HEK293 (cell line): ENCODE measurements around the gene ANKRD63.

Source experiments
- ATF2 ChIP-seq: fragments of 450-650 bp; formaldehyde crosslinking; IDR thresholded peaks from 2 replicates; pipeline ENCODE4 v1.5.1; 2016; ENCODE audit warnings: missing biosample characterization, missing genetic modification characterization, low read depth
- GLIS1 ChIP-seq: fragments of 450-650 bp; formaldehyde crosslinking; IDR thresholded peaks from 2 replicates; pipeline ENCODE4 v1.5.1; 2016; ENCODE audit warnings: missing biosample characterization, missing genetic modification characterization
- KLF1 ChIP-seq: fragments of 450-650 bp; formaldehyde crosslinking; IDR thresholded peaks from 2 replicates; pipeline ENCODE4 v1.5.1; 2016; ENCODE audit warnings: missing biosample characterization, missing genetic modification characterization
- KLF17 ChIP-seq: fragments of 450-650 bp; formaldehyde crosslinking; IDR thresholded peaks from 2 replicates; pipeline ENCODE4 v1.5.1; 2016; ENCODE audit warnings: missing biosample characterization, missing genetic modification characterization
- OSR2 ChIP-seq: fragments of 450-650 bp; formaldehyde crosslinking; IDR thresholded peaks from 2 replicates; pipeline ENCODE4 v1.5.1; 2016; ENCODE audit warnings: missing biosample characterization, missing genetic modification characterization
- SP2 ChIP-seq: fragments of 450-650 bp; formaldehyde crosslinking; IDR thresholded peaks from 2 replicates; pipeline ENCODE4 v1.5.1; 2016; ENCODE audit warnings: missing biosample characterization, missing genetic modification characterization
- ZBTB20 ChIP-seq: fragments of 450-650 bp; formaldehyde crosslinking; IDR thresholded peaks from 2 replicates; pipeline ENCODE4 v1.5.1; 2016; ENCODE audit warnings: missing biosample characterization, missing genetic modification characterization
- ZBTB21 ChIP-seq: fragments of 450-650 bp; formaldehyde crosslinking; IDR thresholded peaks from 2 replicates; pipeline ENCODE4 v1.5.1; 2017; ENCODE audit warnings: missing biosample characterization, missing genetic modification characterization
- ZBTB44 ChIP-seq: fragments of 450-650 bp; IDR thresholded peaks from 2 replicates; pipeline ENCODE4 v1.5.1; 2018; ENCODE audit warnings: missing biosample characterization, mild to moderate bottlenecking, missing genetic modification characterization
- ZBTB48 ChIP-seq: fragments of 450-650 bp; formaldehyde crosslinking; IDR thresholded peaks from 2 replicates; pipeline ENCODE4 v1.5.1; 2016; ENCODE audit warnings: missing biosample characterization, missing genetic modification characterization
- ZBTB8A ChIP-seq: fragments of 450-650 bp; formaldehyde crosslinking; IDR thresholded peaks from 2 replicates; pipeline ENCODE4 v1.5.1; 2016; ENCODE audit warnings: missing biosample characterization, missing genetic modification characterization
- ZFP37 ChIP-seq: fragments of 450-650 bp; formaldehyde crosslinking; IDR thresholded peaks from 2 replicates; pipeline ENCODE4 v1.5.1; 2016; ENCODE audit warnings: missing biosample characterization, missing genetic modification characterization
- ZNF138 ChIP-seq: fragments of 450-650 bp; formaldehyde crosslinking; IDR thresholded peaks from 2 replicates; pipeline ENCODE4 v1.5.1; 2016; ENCODE audit warnings: missing biosample characterization, missing genetic modification characterization, borderline replicate concordance
- ZNF140 ChIP-seq: fragments of 450-650 bp; formaldehyde crosslinking; IDR thresholded peaks from 2 replicates; pipeline ENCODE4 v1.5.1; 2016; ENCODE audit warnings: missing biosample characterization, missing genetic modification characterization
- ZNF214 ChIP-seq: fragments of 450-650 bp; formaldehyde crosslinking; IDR thresholded peaks from 2 replicates; pipeline ENCODE4 v1.5.1; 2017; ENCODE audit warnings: missing biosample characterization, mild to moderate bottlenecking, missing genetic modification characterization, borderline replicate concordance
- ZNF239 ChIP-seq: fragments of 450-650 bp; formaldehyde crosslinking; IDR thresholded peaks from 2 replicates; pipeline ENCODE4 v1.5.1; 2016; ENCODE audit warnings: missing biosample characterization, missing genetic modification characterization
- ZNF248 ChIP-seq: fragments of 450-650 bp; formaldehyde crosslinking; IDR thresholded peaks from 2 replicates; pipeline ENCODE4 v1.5.1; 2017; ENCODE audit warnings: missing biosample characterization, missing genetic modification characterization
- ZNF274 ChIP-seq, 2 experiments: fragments of 200-500 bp in 1 of 2; fragments of 450-650 bp in 1 of 2; sonication (Bioruptor generic) in 1 of 2; formaldehyde crosslinking in 1 of 2; IDR thresholded peaks; 2 replicates each; pipeline versions ENCODE4 v1.5.1 to v1.6.1; 2014 to 2016; ENCODE audit warnings: borderline replicate concordance in 1 of 2, inconsistent platforms in 1 of 2, low read length in 1 of 2, missing biosample characterization in 1 of 2, missing genetic modification characterization in 1 of 2
- ZNF311 ChIP-seq: fragments of 450-650 bp; formaldehyde crosslinking; IDR thresholded peaks from 2 replicates; pipeline ENCODE4 v1.5.1; 2017; ENCODE audit warnings: missing biosample characterization, missing genetic modification characterization, borderline replicate concordance
- ZNF341 ChIP-seq: fragments of 450-650 bp; formaldehyde crosslinking; IDR thresholded peaks from 2 replicates; pipeline ENCODE4; 2016; ENCODE audit warnings: low read depth, missing biosample characterization, missing genetic modification characterization
- ZNF391 ChIP-seq: fragments of 450-650 bp; formaldehyde crosslinking; IDR thresholded peaks from 2 replicates; pipeline ENCODE4 v1.5.1; 2016; ENCODE audit warnings: low read depth, missing biosample characterization, missing genetic modification characterization, borderline replicate concordance
- ZNF561 ChIP-seq: fragments of 450-650 bp; IDR thresholded peaks from 2 replicates; pipeline ENCODE4 v1.5.1; 2018; ENCODE audit warnings: missing biosample characterization, missing genetic modification characterization, borderline replicate concordance
- ZNF610 ChIP-seq: fragments of 450-650 bp; formaldehyde crosslinking; IDR thresholded peaks from 2 replicates; pipeline ENCODE4 v1.5.1; 2016; ENCODE audit warnings: missing biosample characterization, missing genetic modification characterization, borderline replicate concordance
- ZNF621 ChIP-seq: fragments of 450-650 bp; formaldehyde crosslinking; IDR thresholded peaks from 2 replicates; pipeline ENCODE4 v1.5.1; 2017; ENCODE audit warnings: missing biosample characterization, missing genetic modification characterization
- ZNF677 ChIP-seq: fragments of 450-650 bp; IDR thresholded peaks from 2 replicates; pipeline ENCODE4 v1.5.0; 2018; ENCODE audit warnings: missing biosample characterization, mild to moderate bottlenecking, missing genetic modification characterization, moderate library complexity
- ZNF785 ChIP-seq: fragments of 450-650 bp; formaldehyde crosslinking; IDR thresholded peaks from 2 replicates; pipeline ENCODE4 v1.5.1; 2016; ENCODE audit warnings: missing biosample characterization, missing genetic modification characterization
- ZSCAN30 ChIP-seq: fragments of 450-650 bp; IDR thresholded peaks from 2 replicates; pipeline ENCODE4 v1.5.1; 2018; ENCODE audit warnings: missing biosample characterization, mild to moderate bottlenecking, missing genetic modification characterization, moderate library complexity
- TF ChIP-seq, protein P1 (sequence below): fragments of 450-650 bp; formaldehyde crosslinking; IDR thresholded peaks from 2 replicates; pipeline ENCODE4 v1.5.1; 2016; ENCODE audit warnings: missing biosample characterization, missing genetic modification characterization

ANKRD63 gene

GRCh38 chr15:40238532-40239403, 44.1 kb downstream of the ANKRD63 start, which contains the start of gene PAK6 (continued):
- TF ChIP-seq ZBTB21 (tag by site-specific recombination) = peak; percentile 85
- TF ChIP-seq ZFP37 = no peak
- 0 out of 2 replicates have a peak, but pooled peaks have one; percentile 24 for TF ChIP-seq ZNF341 (tag by site-specific recombination)
- TF ChIP-seq ZSCAN30 (tag by site-specific recombination) = peak; percentile 88
- no peak for TF ChIP-seq ZNF785 (tag by site-specific recombination)
- 0 out of 2 replicates have a peak, but pooled peaks have one; percentile 11 for TF ChIP-seq ZBTB20
- TF ChIP-seq ZNF610 = no peak
- no peak for TF ChIP-seq ZNF391
- no peak for TF ChIP-seq ZNF239
- TF ChIP-seq ATF2 = peak; percentile 63; the same call in 1 of the 2 replicates
- no peak for TF ChIP-seq ZBTB8A
- no peak for TF ChIP-seq ZNF214 (tag by site-specific recombination)
- no peak for TF ChIP-seq KLF17
- TF ChIP-seq ZNF311 = no peak
- TF ChIP-seq ZNF677 (tag by site-specific recombination) = 0 out of 2 replicates have a peak, but pooled peaks have one; percentile 10
- no peak for TF ChIP-seq ZNF140 (tag by site-specific recombination)
- 0 out of 2 replicates have a peak, but pooled peaks have one; percentile 15 for TF ChIP-seq GLIS1 (tag by site-specific recombination)
- TF ChIP-seq ZBTB48 (tag by site-specific recombination) = no peak
- 0 out of 2 replicates have a peak, but pooled peaks have one; percentile 16 for TF ChIP-seq KLF1
- TF ChIP-seq ZNF138 (tag by site-specific recombination) = no peak
- TF ChIP-seq, protein P1, sequence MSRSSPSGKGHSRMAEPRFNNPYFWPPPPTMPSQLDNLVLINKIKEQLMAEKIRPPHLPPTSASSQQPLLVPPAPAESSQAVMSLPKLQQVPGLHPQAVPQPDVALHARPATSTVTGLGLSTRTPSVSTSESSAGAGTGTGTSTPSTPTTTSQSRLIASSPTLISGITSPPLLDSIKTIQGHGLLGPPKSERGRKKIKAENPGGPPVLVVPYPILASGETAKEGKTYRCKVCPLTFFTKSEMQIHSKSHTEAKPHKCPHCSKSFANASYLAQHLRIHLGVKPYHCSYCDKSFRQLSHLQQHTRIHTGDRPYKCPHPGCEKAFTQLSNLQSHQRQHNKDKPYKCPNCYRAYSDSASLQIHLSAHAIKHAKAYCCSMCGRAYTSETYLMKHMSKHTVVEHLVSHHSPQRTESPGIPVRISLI = no peak
- peak; percentile 14; the same call in 1 of the 2 replicates for TF ChIP-seq ZBTB44 (tag by site-specific recombination)
- peak; percentile 21; the same call in 1 of the 2 replicates for TF ChIP-seq SP2 (tag by site-specific recombination)
- no peak for TF ChIP-seq ZNF274 (IDR thresholded peaks at IDR 0.05; ENCODE audit: low read length)
- TF ChIP-seq ZNF274 (tag by site-specific recombination; IDR thresholded peaks at IDR 0.05; ENCODE audit: borderline replicate concordance) = no peak
- TF ChIP-seq OSR2 (tag by site-specific recombination) = peak; percentile 70
- TF ChIP-seq ZNF621 (tag by site-specific recombination) = no peak
- no peak for TF ChIP-seq ZNF248 (tag by site-specific recombination)
- TF ChIP-seq ZNF561 = peak; percentile 58; the same call in 1 of the 2 replicates
